Measurements from ENCODE around the gene B9D2.

B9D2 gene

GRCh38 chr19:41308450-41309179, 55.3 kb downstream of the B9D2 start:
- DNase-seq: peak; percentile 81

- no peak for DNase-seq
These were observed 55.9 kb downstream of the B9D2 start for GRCh38 chr19:41307954-41308449.

GRCh38 chr19:41307090-41307875, 56.7 kb downstream of the B9D2 start:
- DNase-seq: no peak

GRCh38 chr19:41305927-41306793, 57.8 kb downstream of the B9D2 start:
- no peak for DNase-seq

- no peak for DNase-seq
These were observed 59.1 kb downstream of the B9D2 start for GRCh38 chr19:41304706-41305483.
